A673 (cell line): ENCODE measurements around the gene TRMT10A. TPM values are rescaled to one million over a fixed set of nuclear protein-coding genes. Genes with fewer than 3 reads are reported as not detected.

Experiments used
- BruUV-seq: library from RNA; stranded (reverse); fragments of 400-500 nt; replicated peaks from 2 replicates; lab custom pipeline; 2021; lab: Mats Ljungman, UMichigan
- CTCF ChIA-PET: fragments of 300-600 bp; sonication (Branson Sonifier 250); formaldehyde crosslinking; loops from one replicate; lab custom pipeline; 2022; ENCODE audit warnings: antibody characterized with exemption; lab: Charles Lee
- POLR2A ChIA-PET: fragments of 300-600 bp; sonication (Branson Sonifier 250); formaldehyde crosslinking; loops from one replicate; lab custom pipeline; 2022; ENCODE audit warnings: antibody characterized with exemption; ENCODE audit not compliant: low non-redundant PET; lab: Charles Lee
- DNase-seq: peaks from one replicate; pipeline ENCODE4 v3.0.0-alpha.2; 2015; ENCODE audit warnings: low spot score
- H3K27ac ChIP-seq: fragments of 200-600 bp; sonication (generic); 2 replicates; pipeline ENCODE4 v1.5.1; 2016; ENCODE audit warnings: mixed run types, low read depth, mild to moderate bottlenecking, mixed read lengths, antibody characterized with exemption, low read length; ENCODE audit not compliant: poor library complexity, severe bottlenecking
- H3K27me3 ChIP-seq: fragments of 200-600 bp; sonication (generic); replicated peaks from 2 replicates; pipeline ENCODE4 v1.6.1; 2017; ENCODE audit warnings: mixed run types, low read depth, mild to moderate bottlenecking, mixed read lengths, antibody characterized with exemption, low read length; ENCODE audit not compliant: insufficient read depth, poor library complexity
- H3K36me3 ChIP-seq: fragments of 200-600 bp; sonication (generic); 2 replicates; pipeline ENCODE4 v1.6.1; 2016; ENCODE audit warnings: mixed run types, mild to moderate bottlenecking, mixed read lengths, antibody characterized with exemption, low read length; ENCODE audit not compliant: insufficient read depth, poor library complexity, severe bottlenecking
- H3K4me1 ChIP-seq: fragments of 200-600 bp; sonication (generic); 2 replicates; pipeline ENCODE4 v1.6.1; 2017; ENCODE audit warnings: mixed run types, mild to moderate bottlenecking, mixed read lengths, antibody characterized with exemption, low read length; ENCODE audit not compliant: insufficient read depth, poor library complexity, severe bottlenecking
- H3K4me3 ChIP-seq: fragments of 200-600 bp; sonication (generic); 2 replicates; pipeline ENCODE4 v1.5.1; 2016; ENCODE audit warnings: low read depth, mixed run types, mild to moderate bottlenecking, mixed read lengths, low read length; ENCODE audit not compliant: poor library complexity, severe bottlenecking
- H3K9me3 ChIP-seq: fragments of 200-600 bp; sonication (generic); 2 replicates; pipeline ENCODE4 v1.6.1; 2016; ENCODE audit warnings: mixed run types, low read depth, mild to moderate bottlenecking, mixed read lengths, antibody characterized with exemption, low read length; ENCODE audit not compliant: poor library complexity, severe bottlenecking
- EZH2 ChIP-seq: fragments of 200-600 bp; sonication (generic); IDR thresholded peaks from 2 replicates; pipeline ENCODE4 v1.6.1; 2017; ENCODE audit warnings: borderline replicate concordance, low read depth, mild to moderate bottlenecking, mixed read lengths, antibody characterized with exemption, low read length; ENCODE audit not compliant: poor library complexity, severe bottlenecking
- intact Hi-C: fragments of 100-400 bp; cut with micrococcal nuclease; formaldehyde crosslinking; loops from one replicate; pipeline ENCODE4 v1.10.0; 2022; ENCODE audit not compliant: unreplicated experiment
- total RNA-seq: library from RNA; stranded (reverse); gene quantifications from 2 replicates; pipeline ENCODE4 v1.2.3, GENCODE V29; 2021
- TF ChIP-seq, protein P1 (sequence below): fragments of 300-800, 200-600 bp; sonication (generic); conservative IDR thresholded peaks from 2 replicates; pipeline ENCODE4 v1.5.1; 2017; ENCODE audit warnings: low read depth, mild to moderate bottlenecking, antibody characterized with exemption, low read length, moderate library complexity, mixed read lengths

TRMT10A gene
- total RNA-seq, 1 experiment from 2014 or later = 4.6 TPM

DNA sequence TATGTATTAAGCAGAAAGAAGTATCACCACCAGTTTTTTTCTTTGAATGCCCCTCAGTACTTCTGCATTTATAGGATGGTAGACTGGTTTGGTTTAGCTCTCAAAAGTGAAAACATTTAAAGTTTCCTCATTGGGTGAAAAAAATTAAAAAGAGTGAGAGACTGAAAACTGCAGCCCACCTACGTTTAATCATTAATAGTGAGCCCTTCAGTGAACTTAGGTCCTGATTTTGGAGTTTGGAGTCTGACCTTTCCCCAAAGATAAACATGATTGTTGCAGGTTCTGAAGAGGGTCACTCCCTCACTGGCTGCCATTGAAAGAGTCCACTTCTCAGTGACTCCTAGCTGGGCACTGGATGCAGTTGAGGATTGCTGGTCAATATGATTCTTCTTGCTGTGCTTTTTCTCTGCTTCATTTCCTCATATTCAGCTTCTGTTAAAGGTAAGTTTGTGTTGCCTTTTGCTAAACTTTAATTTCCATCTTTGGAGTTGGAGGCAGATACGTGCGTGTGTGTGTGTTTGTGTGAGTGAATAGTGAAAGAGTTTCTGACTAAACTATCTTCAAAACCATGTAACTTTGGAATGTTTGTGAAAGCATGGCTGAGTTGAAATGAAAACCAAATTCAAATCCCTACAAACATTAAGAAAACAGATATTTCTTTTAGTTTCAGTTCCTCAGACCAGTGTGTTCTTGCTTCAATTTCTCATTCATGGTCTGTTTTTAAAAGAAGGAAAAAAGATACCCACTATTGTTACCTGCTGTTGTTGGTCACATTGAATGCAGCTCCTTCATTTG lies 10.9 kb upstream of the TRMT10A start, which contains the start of gene MTTP:
TSS of gene MTTP (plus strand) at position 295 of the 795 bp plus-strand sequence. CDS start at position 381, 86 bp downstream.
- no TSS peak for BruUV-seq
- intact Hi-C loops = no loop called here

GRCh38 chr4:99573735-99574368 lies 10.0 kb upstream of the TRMT10A start:
- ChIA-PET POLR2A (no interaction called here), CTCF (no interaction called here)
- no peaks in the 10 kb centered on the region for H3K36me3 ChIP-seq

More for the DNA sequence above, 10.9 kb upstream of the TRMT10A start, which contains the start of gene MTTP:
- DNase-seq = no peak
- TF ChIP-seq EZH2 = no peak
- TF ChIP-seq, protein P1, sequence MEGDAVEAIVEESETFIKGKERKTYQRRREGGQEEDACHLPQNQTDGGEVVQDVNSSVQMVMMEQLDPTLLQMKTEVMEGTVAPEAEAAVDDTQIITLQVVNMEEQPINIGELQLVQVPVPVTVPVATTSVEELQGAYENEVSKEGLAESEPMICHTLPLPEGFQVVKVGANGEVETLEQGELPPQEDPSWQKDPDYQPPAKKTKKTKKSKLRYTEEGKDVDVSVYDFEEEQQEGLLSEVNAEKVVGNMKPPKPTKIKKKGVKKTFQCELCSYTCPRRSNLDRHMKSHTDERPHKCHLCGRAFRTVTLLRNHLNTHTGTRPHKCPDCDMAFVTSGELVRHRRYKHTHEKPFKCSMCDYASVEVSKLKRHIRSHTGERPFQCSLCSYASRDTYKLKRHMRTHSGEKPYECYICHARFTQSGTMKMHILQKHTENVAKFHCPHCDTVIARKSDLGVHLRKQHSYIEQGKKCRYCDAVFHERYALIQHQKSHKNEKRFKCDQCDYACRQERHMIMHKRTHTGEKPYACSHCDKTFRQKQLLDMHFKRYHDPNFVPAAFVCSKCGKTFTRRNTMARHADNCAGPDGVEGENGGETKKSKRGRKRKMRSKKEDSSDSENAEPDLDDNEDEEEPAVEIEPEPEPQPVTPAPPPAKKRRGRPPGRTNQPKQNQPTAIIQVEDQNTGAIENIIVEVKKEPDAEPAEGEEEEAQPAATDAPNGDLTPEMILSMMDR = no peak
- Histone ChIP-seq H3K27ac (no peak within 1 kb of the TSS), H3K27me3 (peaks cover 74% of the 10 kb centered on the region), H3K4me1 (no peaks in the 10 kb centered on the region), H3K36me3 (no peaks in the 10 kb centered on the region), H3K9me3 (no peaks in the 10 kb centered on the region), H3K4me3 (no peak within 1 kb of the TSS)
- ChIA-PET CTCF (no interaction called here), POLR2A (no interaction called here)

GRCh38 chr4:99572527-99573240 lies 8.8 kb upstream of the TRMT10A start:
- intact Hi-C loops = no loop called here
- H3K9me3 ChIP-seq = no peaks in the 10 kb centered on the region
- ChIA-PET POLR2A (no interaction called here), CTCF (no interaction called here)
- DNase-seq = no peak
- H3K27me3 ChIP-seq = peaks cover 57% of the 10 kb centered on the region
- BruUV-seq = no TSS peak
- no peak for TF ChIP-seq EZH2
- TF ChIP-seq, protein P1 = no peak
- no peaks in the 10 kb centered on the region for H3K4me1 ChIP-seq
- H3K36me3 ChIP-seq = no peaks in the 10 kb centered on the region
- no peak overlapping the region for H3K27ac ChIP-seq
- H3K4me3 ChIP-seq = no peak overlapping the region

More at GRCh38 chr4:99573735-99574368, 10.0 kb upstream of the TRMT10A start:
- H3K9me3 ChIP-seq = no peaks in the 10 kb centered on the region
- DNase-seq = no peak
- no TSS peak for BruUV-seq
- no peaks in the 10 kb centered on the region for H3K4me1 ChIP-seq
- no peak overlapping the region for H3K4me3 ChIP-seq
- intact Hi-C loops = no loop called here
- TF ChIP-seq, protein P1 = no peak
- no peak for TF ChIP-seq EZH2
- H3K27me3 ChIP-seq = peaks cover 67% of the 10 kb centered on the region
- no peak overlapping the region for H3K27ac ChIP-seq
